NCI-H748 (cell line): ENCODE measurements around the gene CFAP20DC.
A peak's percentile ranks its signal among the peaks of the same experiment; 100 is the strongest.
"Not testable (repeated sequence)": the region's sequence is repeated elsewhere in the genome, so short reads cannot be mapped to it uniquely, and the experiment has no call there.

ENCODE experiments used
- DNase-seq: peaks from one replicate; lab custom pipeline; 2025; ENCODE audit not compliant: unreplicated experiment; lab: John Stamatoyannopoulos, UW

The CFAP20DC gene

GRCh38 chr3:58967866-58968265 lies 82.0 kb downstream of the CFAP20DC start:
- DNase-seq = not testable (repeated sequence)

DNA sequence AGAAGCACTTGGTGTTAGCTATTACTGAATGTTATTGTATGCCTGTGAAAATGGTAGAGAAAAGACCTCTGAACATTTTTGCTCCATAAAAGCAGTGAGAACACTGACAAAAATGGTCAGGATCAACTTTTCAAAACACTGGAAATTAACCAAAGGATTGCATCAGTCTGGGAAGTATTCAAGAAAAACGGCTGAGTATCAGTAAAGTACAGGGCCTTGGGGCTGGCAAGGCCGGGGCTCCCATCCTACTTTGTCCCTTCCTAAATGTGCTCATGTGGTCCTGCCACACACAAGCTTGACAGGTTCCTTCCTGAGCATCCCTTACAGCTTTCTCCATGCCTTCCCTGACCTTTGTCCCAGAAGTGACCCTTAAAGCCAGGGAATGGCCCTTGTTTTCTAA lies 84.0 kb downstream of the CFAP20DC start:
- no peak for DNase-seq

- no peak for DNase-seq
These were observed 85.8 kb downstream of the CFAP20DC start for GRCh38 chr3:58963928-58964503.

- DNase-seq = no peak
These were observed 87.0 kb downstream of the CFAP20DC start for GRCh38 chr3:58962816-58963215.

- DNase-seq = no peak
These were observed 87.7 kb downstream of the CFAP20DC start for GRCh38 chr3:58962040-58962651.

DNA sequence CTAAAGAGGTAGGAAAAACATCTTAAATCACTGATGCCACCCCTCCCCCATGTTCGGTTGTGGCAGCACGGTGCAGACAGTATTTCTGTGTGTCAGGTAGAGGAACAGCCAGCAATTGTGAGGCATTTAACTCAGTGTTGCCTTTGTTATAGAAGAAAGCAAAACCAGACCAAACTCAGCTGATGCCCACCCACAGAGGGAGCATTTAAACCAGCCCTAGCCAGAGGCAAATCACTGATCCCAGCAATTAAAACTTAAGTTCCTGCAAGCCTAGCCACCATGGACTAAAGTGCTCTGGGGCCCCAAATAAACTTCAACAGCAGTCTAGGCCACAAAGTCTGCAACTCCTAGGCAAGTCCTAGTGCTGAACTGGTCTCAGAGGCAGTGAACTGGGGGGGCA lies 94.5 kb downstream of the CFAP20DC start:
- no peak for DNase-seq

DNA sequence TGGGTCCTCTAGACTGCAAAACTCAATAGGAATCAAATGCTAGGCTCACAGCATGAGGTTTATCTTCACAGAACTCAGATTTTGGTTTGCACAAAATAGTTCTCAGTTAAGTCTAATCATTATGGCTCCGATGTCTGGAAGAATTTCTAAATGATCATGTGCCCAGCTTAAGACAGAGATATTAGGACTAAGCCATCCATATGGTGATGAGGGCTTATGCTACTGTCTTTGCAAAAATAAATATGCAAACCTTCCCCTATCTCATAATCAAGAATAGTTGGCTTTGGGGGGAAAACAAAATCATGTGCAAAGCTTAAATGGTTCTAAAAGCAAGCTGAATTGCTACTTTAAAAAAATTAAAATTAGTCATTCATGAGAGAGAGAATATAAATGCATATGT lies 96.5 kb downstream of the CFAP20DC start:
- DNase-seq = no peak

GRCh38 chr3:58952128-58952917 lies 97.5 kb downstream of the CFAP20DC start:
- no peak for DNase-seq

DNA sequence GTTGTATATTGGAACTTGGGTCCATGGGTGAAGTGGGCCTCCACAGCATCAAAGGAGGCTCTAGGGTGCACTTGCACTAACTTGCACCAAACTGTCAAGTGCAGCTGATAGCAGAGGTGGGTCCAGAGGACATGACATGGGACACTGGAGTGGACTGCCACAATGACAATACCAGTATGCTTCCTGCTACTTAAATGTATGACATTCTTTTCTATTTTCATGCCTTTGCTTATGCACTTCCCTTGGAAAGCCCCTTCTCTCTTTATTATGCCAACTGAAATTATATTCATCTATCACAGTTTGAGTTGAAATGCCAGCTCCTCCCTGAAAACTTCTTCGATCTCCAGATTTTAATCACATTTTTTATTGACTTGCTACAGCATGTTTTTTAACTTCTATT lies 101.8 kb downstream of the CFAP20DC start:
- no peak for DNase-seq

DNA sequence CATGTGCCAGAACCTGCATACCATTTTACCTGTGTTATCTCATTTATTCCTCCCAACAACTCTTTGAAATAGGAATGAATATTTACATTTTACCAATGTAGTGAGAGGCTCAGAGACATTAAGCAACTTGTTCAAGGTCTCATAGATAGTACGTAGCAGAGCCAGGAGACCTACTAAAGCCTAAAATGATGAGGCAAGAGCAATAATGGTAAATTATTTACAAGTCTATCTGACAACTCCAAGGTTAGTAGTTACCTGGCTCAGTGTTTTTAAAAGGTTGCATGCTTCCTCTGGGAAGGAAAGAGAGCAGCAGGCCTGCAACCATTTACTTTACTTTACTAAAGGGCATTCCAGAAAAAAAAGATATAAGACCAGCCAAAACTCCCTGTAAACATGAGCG lies 103.0 kb downstream of the CFAP20DC start:
- no peak for DNase-seq

- DNase-seq = no peak
These were observed 111.8 kb downstream of the CFAP20DC start for GRCh38 chr3:58938057-58938456.

- no peak for DNase-seq
These were observed 125.2 kb downstream of the CFAP20DC start for GRCh38 chr3:58924578-58924977.

DNA sequence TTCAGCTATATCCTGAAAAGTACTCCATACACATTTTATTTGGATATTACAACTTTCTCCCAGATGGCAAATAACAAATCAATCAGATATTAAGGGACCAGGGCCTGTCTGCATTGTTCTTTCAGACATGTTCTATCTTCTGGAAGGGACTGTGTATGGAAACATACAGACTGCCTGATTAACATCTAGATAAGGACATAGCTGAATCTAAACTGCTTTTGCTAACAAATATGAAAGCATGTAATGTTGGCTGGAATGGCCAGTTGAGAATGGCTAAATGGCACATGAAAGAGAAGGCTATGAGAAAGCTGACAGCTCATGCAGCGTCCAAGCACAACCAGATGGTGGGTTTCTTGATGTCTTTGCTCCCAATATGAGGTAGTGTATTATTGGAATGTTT lies 149.4 kb downstream of the CFAP20DC start:
- DNase-seq = no peak

- DNase-seq = no peak
These were observed 149.9 kb downstream of the CFAP20DC start for GRCh38 chr3:58899953-58900298.

GRCh38 chr3:58899159-58899952 lies 150.5 kb downstream of the CFAP20DC start:
- DNase-seq = peak; percentile 54

DNA sequence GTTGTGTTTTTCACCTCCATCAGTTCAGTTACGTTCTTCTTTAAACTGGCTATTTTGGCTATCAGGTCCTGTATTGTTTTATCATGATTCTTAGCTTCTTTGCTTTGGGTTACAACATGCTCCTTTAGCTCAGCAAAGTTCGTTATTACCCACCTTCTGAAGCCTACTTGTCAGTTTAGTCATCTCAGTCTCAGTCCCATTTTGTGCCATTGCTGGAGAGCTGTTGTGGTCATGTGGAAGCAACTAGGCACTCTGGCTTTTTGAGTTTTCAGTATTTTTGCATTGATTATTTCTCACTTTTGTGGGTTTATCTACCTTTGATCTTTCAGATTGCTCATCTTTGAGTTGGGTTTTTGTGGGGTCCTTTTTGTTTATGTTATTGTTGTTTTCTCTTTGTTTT lies 151.3 kb downstream of the CFAP20DC start:
- no peak for DNase-seq

GRCh38 chr3:58897646-58898045 lies 152.2 kb downstream of the CFAP20DC start:
- no peak for DNase-seq

- not testable (repeated sequence) for DNase-seq
These were observed 154.1 kb downstream of the CFAP20DC start for GRCh38 chr3:58895678-58896077.

DNA sequence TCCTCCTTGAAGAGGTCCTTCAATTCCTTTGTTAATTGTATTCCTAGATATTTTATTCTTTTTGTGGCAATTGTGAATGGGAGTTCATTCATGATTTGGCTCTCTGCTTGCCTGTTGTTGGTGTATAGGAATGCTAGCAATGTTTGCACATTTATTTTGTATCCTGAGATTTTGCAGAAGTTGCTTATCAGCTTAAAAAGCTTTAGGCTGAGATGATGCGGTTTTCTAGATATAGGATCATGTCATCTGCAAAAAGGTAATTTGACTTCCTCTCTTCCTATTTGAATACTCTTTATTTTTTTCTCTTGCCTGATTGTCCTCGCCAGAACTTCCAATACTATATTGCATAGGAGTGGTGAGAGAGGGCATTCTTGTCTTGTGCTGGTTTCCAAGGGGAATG lies 157.3 kb downstream of the CFAP20DC start:
- not testable (repeated sequence) for DNase-seq

GRCh38 chr3:58888087-58888486 lies 161.7 kb downstream of the CFAP20DC start:
- peak; percentile 4 for DNase-seq

- no peak for DNase-seq
These were observed 165.4 kb downstream of the CFAP20DC start for GRCh38 chr3:58884453-58884852.

DNA sequence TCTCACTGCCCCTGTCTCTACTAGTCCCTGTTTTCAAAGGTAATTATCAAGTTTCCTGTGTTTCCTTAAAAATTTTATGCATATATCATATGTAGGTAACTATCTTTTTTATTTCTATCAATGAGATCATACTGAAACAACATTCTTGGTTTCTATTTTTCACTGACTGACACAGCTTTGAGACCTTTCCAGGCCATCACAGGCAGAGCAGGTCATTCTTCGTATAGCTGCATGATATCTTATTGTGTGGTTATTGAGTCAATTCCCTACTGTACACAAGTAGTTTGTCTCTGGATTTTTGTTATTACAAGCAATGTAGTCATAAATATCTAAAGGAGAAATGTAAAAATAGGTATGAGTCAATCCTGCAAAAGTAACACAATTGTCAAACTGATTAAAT lies 169.6 kb downstream of the CFAP20DC start:
- DNase-seq = no peak
